Colonic mucosa (tissue), 4 donors: ENCODE measurements around the gene CNOT4. TPM values are rescaled to one million over a fixed set of nuclear protein-coding genes. Genes with fewer than 3 reads are reported as not detected.

Source experiments
- DNase-seq: peaks from one replicate; pipeline ENCODE4 v3.0.0-alpha.2; 2020
- H3K27ac ChIP-seq: fragments of 200-600 bp; one replicate; pipeline ENCODE4 v1.8.0; 2021
- H3K27me3 ChIP-seq: fragments of 200-600 bp; one replicate; pipeline ENCODE4 v1.8.0; 2021
- H3K36me3 ChIP-seq: fragments of 200-600 bp; one replicate; pipeline ENCODE4 v1.8.0; 2021
- H3K4me1 ChIP-seq: fragments of 200-600 bp; one replicate; pipeline ENCODE4 v1.8.0; 2021; ENCODE audit warnings: mild to moderate bottlenecking
- H3K4me3 ChIP-seq: fragments of 200-600 bp; one replicate; pipeline ENCODE4 v1.8.0; 2021
- H3K9ac ChIP-seq, 2 donors: one replicate each; pipeline ENCODE4 v1.7.0; 2013; ENCODE audit warnings: control low read depth in 2 of 2, low read depth in 2 of 2, low read length in 2 of 2
- H3K9me3 ChIP-seq: fragments of 200-600 bp; one replicate; pipeline ENCODE4 v1.8.0; 2021
- CTCF ChIP-seq: fragments of 200-600 bp; IDR thresholded peaks from one replicate; pipeline ENCODE4 v1.8.0; 2022; ENCODE audit warnings: antibody characterized with exemption, mild to moderate bottlenecking
- intact Hi-C: fragments of 100-400 bp; cut with DNase I; formaldehyde crosslinking; loops from one replicate; pipeline ENCODE4 v1.14.1; 2022
- total RNA-seq, 2 donors: library from RNA; stranded (reverse); fragmentation: NEBNext Ultra II Directional in 1 of 2; extraction: Animal tissue kit (Norgen Biotek cat#: 25700) in 1 of 2; gene quantifications; one replicate each; pipeline ENCODE4 v1.2.1, GENCODE V29; 2021
- donor health status: healthy.
- donor health status: DM: no; HTN: no; CAD: no.
- donor health status: DM: no; HTN: no; CAD: no.

Gene CNOT4
- total RNA-seq, 2 donors from 2014 or later, result 14.7 to 20.9 TPM

GRCh38 chr7:135466442-135467206 is 43.3 kb downstream of the CNOT4 start:
- Histone ChIP-seq H3K27me3 (no peaks in the 10 kb centered on the region), H3K9me3 (no peaks in the 10 kb centered on the region), H3K9ac (no peak overlapping the region), H3K4me1 (no peaks in the 10 kb centered on the region), H3K27ac (no peak overlapping the region), H3K4me3 (no peak overlapping the region), H3K36me3 (no peaks in the 10 kb centered on the region)
- intact Hi-C loops, result no loop called here
- TF ChIP-seq CTCF, result no peak
- DNase-seq, result no peak

DNA sequence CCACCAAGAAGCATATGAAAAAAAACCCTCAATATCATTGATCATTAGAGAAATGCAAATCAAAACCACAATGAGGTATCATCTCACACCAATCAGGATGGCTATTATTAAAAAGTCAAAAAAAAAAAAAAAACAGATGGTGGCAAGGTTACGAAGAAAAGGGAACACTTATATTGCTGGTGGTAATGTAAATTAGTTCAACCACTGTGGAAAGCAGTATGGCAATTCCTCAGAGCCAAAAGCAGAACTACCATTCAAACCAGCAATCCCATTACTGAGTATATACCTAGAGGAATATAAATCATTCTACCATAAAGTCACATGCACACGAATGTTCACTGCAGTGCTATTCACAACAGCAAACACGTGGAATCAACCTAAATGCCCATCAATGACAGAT is 46.0 kb downstream of the CNOT4 start:
- Histone ChIP-seq H3K4me1 (no peaks in the 10 kb centered on the region), H3K9me3 (no peaks in the 10 kb centered on the region), H3K9ac (no peak overlapping the region), H3K27me3 (no peaks in the 10 kb centered on the region), H3K27ac (no peak overlapping the region), H3K36me3 (no peaks in the 10 kb centered on the region), H3K4me3 (no peak overlapping the region)
- no peak for DNase-seq
- TF ChIP-seq CTCF, result no peak
- intact Hi-C loops, result no loop called here

- intact Hi-C loops, result no loop called here
- Histone ChIP-seq H3K27ac (no peak overlapping the region), H3K4me3 (no peak overlapping the region), H3K36me3 (no peaks in the 10 kb centered on the region), H3K9ac (no peak overlapping the region), H3K4me1 (no peaks in the 10 kb centered on the region), H3K9me3 (no peaks in the 10 kb centered on the region), H3K27me3 (no peaks in the 10 kb centered on the region)
- DNase-seq, result no peak
- TF ChIP-seq CTCF, result no peak
These were observed 49.8 kb downstream of the CNOT4 start for GRCh38 chr7:135459951-135460567.

GRCh38 chr7:135459076-135459475 is 50.8 kb downstream of the CNOT4 start:
- H3K9ac ChIP-seq, result no peak overlapping the region
- intact Hi-C loops, result no loop called here
- TF ChIP-seq CTCF, result no peak
- no peak overlapping the region for H3K27ac ChIP-seq
- H3K4me1 ChIP-seq, result no peaks in the 10 kb centered on the region
- no peaks in the 10 kb centered on the region for H3K9me3 ChIP-seq
- H3K4me3 ChIP-seq, result no peak overlapping the region
- no peaks in the 10 kb centered on the region for H3K36me3 ChIP-seq
- DNase-seq, result no peak
- no peaks in the 10 kb centered on the region for H3K27me3 ChIP-seq

GRCh38 chr7:135454060-135454459 is 55.8 kb downstream of the CNOT4 start:
- intact Hi-C loops, result no loop called here
- no peak overlapping the region for H3K9ac ChIP-seq
- DNase-seq, result no peak
- no peak overlapping the region for H3K27ac ChIP-seq
- no peaks in the 10 kb centered on the region for H3K36me3 ChIP-seq
- no peak overlapping the region for H3K4me3 ChIP-seq
- TF ChIP-seq CTCF, result no peak
- H3K4me1 ChIP-seq, result no peaks in the 10 kb centered on the region
- H3K9me3 ChIP-seq, result no peaks in the 10 kb centered on the region
- H3K27me3 ChIP-seq, result no peaks in the 10 kb centered on the region
